NCI-H526 treated with DMSO at 0.1 percent for 48 hours (cell line): ENCODE results near the gene OSM.

Experiments
- DNase-seq: peaks from one replicate; lab custom pipeline; 2025; lab: John Stamatoyannopoulos, UW

OSM gene

GRCh38 chr22:30262917-30263741 lies 3.5 kb downstream of the OSM start:
- DNase-seq: no peak

GRCh38 chr22:30262112-30262511 lies 4.5 kb downstream of the OSM start:
- no peak for DNase-seq

- DNase-seq: no peak
These were observed 5.5 kb downstream of the OSM start for GRCh38 chr22:30261134-30261533.

- DNase-seq: no peak
These were observed 6.0 kb downstream of the OSM start for GRCh38 chr22:30260682-30261081.

- DNase-seq: no peak
These were observed 6.4 kb downstream of the OSM start for GRCh38 chr22:30260276-30260675.

GRCh38 chr22:30254314-30254713 lies 12.3 kb downstream of the OSM start:
- DNase-seq: no peak

- no peak for DNase-seq
These were observed 13.3 kb downstream of the OSM start for GRCh38 chr22:30253205-30253852.

- DNase-seq: no peak
These were observed 14.0 kb downstream of the OSM start for GRCh38 chr22:30252411-30253204.

GRCh38 chr22:30251711-30252110 lies 14.9 kb downstream of the OSM start:
- DNase-seq: no peak

GRCh38 chr22:30250661-30251267 lies 15.9 kb downstream of the OSM start:
- no peak for DNase-seq

GRCh38 chr22:30250039-30250565 lies 16.5 kb downstream of the OSM start:
- no peak for DNase-seq

- DNase-seq: no peak
These were observed 17.3 kb downstream of the OSM start for GRCh38 chr22:30249049-30250038.

GRCh38 chr22:30248484-30248883 lies 18.2 kb downstream of the OSM start:
- no peak for DNase-seq

- DNase-seq: no peak
These were observed 18.7 kb downstream of the OSM start for GRCh38 chr22:30247974-30248373.

- no peak for DNase-seq
These were observed 19.1 kb downstream of the OSM start for GRCh38 chr22:30247561-30247960.

- no peak for DNase-seq
These were observed 19.8 kb downstream of the OSM start for GRCh38 chr22:30246814-30247376.

GRCh38 chr22:30245985-30246813 lies 20.5 kb downstream of the OSM start, which contains the start of gene LIF:
Gene LIF (minus strand): TSS chr22:30246759. CDS start chr22:30246695, 64 bp downstream.
- no peak for DNase-seq

- DNase-seq: no peak
These were observed 21.3 kb downstream of the OSM start for GRCh38 chr22:30245181-30245984.

- no peak for DNase-seq
These were observed 22.0 kb downstream of the OSM start for GRCh38 chr22:30244641-30245040.
